Gastrocnemius medialis (tissue), 4 donors: ENCODE data around the gene EVC2. TPM values are rescaled to one million over a fixed set of nuclear protein-coding genes. Genes with fewer than 3 reads are reported as not detected.

Experiments
- ATAC-seq, 2 donors: fragments of 150-250 bp; one replicate each; pipeline ENCODE4 v1.9.1; 2016
- DNase-seq, 2 donors: peaks; one replicate each; pipeline ENCODE4 v3.0.0-alpha.2; 2019
- H3K27ac ChIP-seq, 4 donors: fragments of 200-600 bp; sonication (generic); 1 replicate in 1 of 4; 2 replicates in 3 of 4; pipeline ENCODE4 v1.5.1; 2016 to 2018; ENCODE audit warnings: mild to moderate bottlenecking in 2 of 4, moderate library complexity in 1 of 4
- H3K27me3 ChIP-seq, 3 donors: fragments of 200-600 bp; sonication (generic) in 2 of 3; 1 replicate in 1 of 3; 2 replicates in 2 of 3; pipeline versions ENCODE4 v1.5.1 to v1.6.0; 2016 to 2019; ENCODE audit warnings: mild to moderate bottlenecking in 1 of 3, moderate library complexity in 1 of 3
- H3K36me3 ChIP-seq, 2 donors: fragments of 200-600 bp; sonication (generic) in 1 of 2; one replicate each; pipeline ENCODE4 v1.5.1; 2017 to 2018
- H3K4me1 ChIP-seq, 2 donors: fragments of 200-600 bp; sonication (generic) in 1 of 2; one replicate each; pipeline ENCODE4 v1.5.1; 2016 to 2017; ENCODE audit warnings: mild to moderate bottlenecking in 2 of 2
- H3K4me3 ChIP-seq, 4 donors: fragments of 200-600 bp; sonication (generic) in 3 of 4; 1 replicate in 1 of 4; 2 replicates in 3 of 4; pipeline ENCODE4 v1.5.1; 2016 to 2019; ENCODE audit warnings: mild to moderate bottlenecking in 2 of 4
- H3K9me3 ChIP-seq, 3 donors: fragments of 200-600 bp; sonication (generic) in 2 of 3; 1 replicate in 1 of 3; 2 replicates in 2 of 3; pipeline ENCODE4 v1.5.1; 2016 to 2019
- CTCF ChIP-seq, 5 experiments: fragments of 450-650 bp in 3 of 5; fragments of 200-600 bp in 2 of 5; sonication (generic) in 2 of 5; IDR thresholded peaks in 4 of 5; conservative IDR thresholded peaks in 1 of 5; 1 replicate in 4 of 5; 2 replicates in 1 of 5; pipeline ENCODE4 v1.5.1; 2016 to 2019; ENCODE audit warnings: antibody characterized with exemption in 5 of 5, mild to moderate bottlenecking in 3 of 5, moderate library complexity in 3 of 5
- POLR2A ChIP-seq, 2 donors: fragments of 450-650 bp; IDR thresholded peaks; one replicate each; pipeline ENCODE4 v1.6.1; 2017; ENCODE audit warnings: antibody characterized with exemption in 2 of 2, mild to moderate bottlenecking in 2 of 2, moderate library complexity in 2 of 2
- in situ Hi-C, 4 donors: fragments of 200-750 bp; cut with MboI; loops; one replicate each; pipeline versions ENCODE4 v1.15.0 to v1.8.0; 2017; ENCODE audit warnings: low sequenced_read_pairs in 4 of 4
- intact Hi-C: fragments of 100-400 bp; cut with DNase I; formaldehyde crosslinking; loops from one replicate; pipeline ENCODE4 v1.15.1; 2023; ENCODE audit warnings: low total_unique reads
- total RNA-seq, 4 donors: library from RNA; depleted of rRNA; stranded (reverse); fragments of >200 nt; gene quantifications; one replicate each; pipeline versions ENCODE4 v1.1.0 to v1.2.3, GENCODE V29; 2016

Gene EVC2
- total RNA-seq, 4 donors from 2014 or later = 0.62 to 1.7 (median 1.5) TPM

DNA sequence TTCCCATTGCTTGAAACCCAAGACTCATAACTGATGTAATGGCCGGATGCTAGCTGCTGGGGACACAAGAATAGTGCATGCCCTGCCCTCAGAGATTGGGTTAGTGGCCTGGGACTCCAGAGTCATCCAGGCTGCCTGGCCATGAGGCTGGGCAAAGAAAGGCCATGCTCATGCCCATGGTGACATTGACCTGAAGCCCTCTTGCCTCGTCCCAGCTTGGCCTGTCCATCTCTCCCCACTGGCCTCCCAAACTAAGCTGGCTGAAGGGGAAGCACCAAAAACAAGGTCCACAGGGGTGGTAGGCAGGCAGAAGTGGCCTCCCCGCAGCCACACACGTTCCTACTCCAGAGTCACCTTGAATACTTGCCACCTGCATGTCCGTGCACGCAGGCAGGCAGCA lies 141.8 kb downstream of the EVC2 start:
- Histone ChIP-seq H3K4me3 (no peak overlapping the region), H3K36me3 (no peaks in the 10 kb centered on the region), H3K9me3 (no peaks in the 10 kb centered on the region), H3K4me1 (no peaks in the 10 kb centered on the region), H3K27ac (no peak overlapping the region), H3K27me3 (no peaks in the 10 kb centered on the region)
- no peak for ATAC-seq
- TF ChIP-seq CTCF (IDR thresholded peaks at IDR 0.05 in 4 of 5, conservative IDR thresholded peaks at IDR 0.05 in 1 of 5) (no peak), POLR2A (IDR thresholded peaks at IDR 0.05) (no peak)
- in situ Hi-C loops = no loop called here
- no peak for DNase-seq
- intact Hi-C loops = no loop called here

DNA sequence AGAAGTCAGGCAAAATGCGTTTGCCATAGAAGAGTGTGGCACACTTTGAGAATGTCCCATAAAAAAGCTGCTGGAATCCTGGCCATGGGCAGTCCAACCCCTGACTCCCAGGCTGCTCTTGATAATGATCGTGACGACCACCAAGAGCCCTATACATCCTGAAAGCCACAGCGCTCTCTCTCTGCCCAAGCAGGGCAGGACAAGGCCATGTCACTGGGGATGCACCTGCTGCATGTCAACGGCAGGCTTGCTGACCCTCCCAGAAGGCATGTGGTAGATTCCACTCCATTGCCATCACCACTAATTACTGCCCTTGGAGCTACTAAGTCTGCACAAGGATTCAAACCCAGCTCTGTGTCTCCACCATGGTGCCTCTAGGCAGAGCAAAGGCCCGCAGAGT lies 144.5 kb downstream of the EVC2 start:
- ATAC-seq (no peak), DNase-seq (no peak)
- intact Hi-C loops = no loop called here
- H3K4me3 ChIP-seq = no peak overlapping the region
- TF ChIP-seq POLR2A (IDR thresholded peaks at IDR 0.05) = no peak
- TF ChIP-seq CTCF (IDR thresholded peaks at IDR 0.05 in 4 of 5, conservative IDR thresholded peaks at IDR 0.05 in 1 of 5) = no peak
- H3K4me1 ChIP-seq = no peaks in the 10 kb centered on the region
- H3K36me3 ChIP-seq = no peaks in the 10 kb centered on the region
- in situ Hi-C loops = no loop called here
- H3K27ac ChIP-seq = no peak overlapping the region
- no peaks in the 10 kb centered on the region for H3K9me3 ChIP-seq
- H3K27me3 ChIP-seq = no peaks in the 10 kb centered on the region

- DNase-seq (no peak), ATAC-seq (no peak)
- in situ Hi-C loops (no loop called here), intact Hi-C loops (no loop called here)
- Histone ChIP-seq H3K4me3 (no peak overlapping the region), H3K9me3 (no peaks in the 10 kb centered on the region), H3K27me3 (no peaks in the 10 kb centered on the region), H3K36me3 (no peaks in the 10 kb centered on the region), H3K4me1 (no peaks in the 10 kb centered on the region), H3K27ac (no peak overlapping the region)
- no peak for TF ChIP-seq CTCF (IDR thresholded peaks at IDR 0.05 in 4 of 5, conservative IDR thresholded peaks at IDR 0.05 in 1 of 5)
- TF ChIP-seq POLR2A (IDR thresholded peaks at IDR 0.05) = no peak
Observed at GRCh38 chr4:5562476-5562875, 145.9 kb downstream of the EVC2 start.

GRCh38 chr4:5561286-5561685 lies 147.1 kb downstream of the EVC2 start:
- H3K27me3 ChIP-seq = no peaks in the 10 kb centered on the region
- H3K9me3 ChIP-seq = no peaks in the 10 kb centered on the region

More at GRCh38 chr4:5561286-5561685, 147.1 kb downstream of the EVC2 start:
- DNase-seq (no peak), ATAC-seq (no peak)
- no peak overlapping the region for H3K27ac ChIP-seq
- intact Hi-C loops (no loop called here), in situ Hi-C loops (no loop called here)
- no peak overlapping the region for H3K4me3 ChIP-seq
- no peak for TF ChIP-seq CTCF (IDR thresholded peaks at IDR 0.05 in 4 of 5, conservative IDR thresholded peaks at IDR 0.05 in 1 of 5)
- TF ChIP-seq POLR2A (IDR thresholded peaks at IDR 0.05) = no peak
- no peaks in the 10 kb centered on the region for H3K36me3 ChIP-seq
- no peaks in the 10 kb centered on the region for H3K4me1 ChIP-seq
